Stimulated activated CD8-positive, alpha-beta memory T cell treated with anti-CD3 and anti-CD28 coated beads, Interleukin-15, amount 100 ng/mL, for 48 hours (primary cell): ENCODE data around the gene PGS1.

Source experiments
- DNase-seq, 2 donors: peaks; one replicate each; pipeline ENCODE4 v3.0.0-alpha.2; 2020; ENCODE audit warnings: low read depth in 2 of 2

Gene PGS1

GRCh38 chr17:78472035-78472905, 93.8 kb downstream of the PGS1 start:
- DNase-seq: no peak

DNA sequence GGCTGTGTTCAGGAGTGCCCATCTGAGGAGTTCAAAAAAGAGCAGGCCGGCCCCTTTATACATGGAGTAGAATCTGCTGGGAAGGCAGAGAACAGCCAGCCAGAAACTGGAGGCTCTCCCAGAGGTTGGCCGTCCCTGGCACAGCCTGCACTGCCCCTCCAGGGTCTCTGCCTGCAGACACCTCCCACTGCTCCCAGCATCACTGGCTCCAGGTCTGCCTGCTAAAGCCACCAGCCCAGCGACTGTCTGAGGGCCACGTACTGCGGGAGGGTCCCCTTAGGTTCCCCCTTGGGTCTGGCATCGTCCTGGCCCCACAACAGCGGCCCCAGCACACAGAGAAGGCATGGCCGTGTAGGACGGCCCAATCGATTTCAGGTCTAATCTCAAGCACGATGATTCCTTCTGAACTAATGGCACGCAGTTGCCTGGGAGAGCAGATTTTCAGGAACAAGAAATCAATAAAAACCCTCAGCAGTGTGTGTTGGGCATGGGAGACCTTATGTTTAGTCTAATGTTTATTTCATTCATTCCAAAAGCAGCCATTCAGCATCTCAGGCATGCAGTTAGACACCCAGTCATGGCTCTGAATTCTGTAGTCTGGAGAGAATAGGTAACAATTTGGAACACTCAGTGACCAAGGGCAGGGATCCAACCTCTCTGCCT, 95.6 kb downstream of the PGS1 start:
- DNase-seq: no peak
